GM12878 (cell line): ENCODE measurements around the gene ZDHHC14. TPM values are rescaled to one million over a fixed set of nuclear protein-coding genes. Genes with fewer than 3 reads are reported as not detected.

ENCODE experiments used
- ATAC-seq: fragments of 200-7000 bp; cut with Tn5 transposase; 3 replicates; pipeline ENCODE4 v1.9.1; 2020; ENCODE audit warnings: mild to moderate bottlenecking, moderate library complexity
- BruUV-seq: library from RNA; stranded (reverse); fragments of 400-500 nt; replicated peaks from 2 replicates; lab custom pipeline; 2021; lab: Mats Ljungman, UMichigan
- CTCF ChIA-PET: fragments of 300-600 bp; sonication (Branson Sonifier 250); formaldehyde crosslinking; extraction: SDS; loops from one replicate; lab custom pipeline; 2021; ENCODE audit warnings: inconsistent platforms; lab: Yijun Ruan, JAX
- POLR2A ChIA-PET: fragments of 350-600 bp; formaldehyde crosslinking; extraction: SDS; loops from one replicate; lab custom pipeline; 2021; ENCODE audit warnings: inconsistent platforms; lab: Charles Lee
- RAD21 ChIA-PET: fragments of 300-600 bp; sonication (Branson Sonifier 250); formaldehyde crosslinking; loops from one replicate; lab custom pipeline; 2023; ENCODE audit warnings: antibody characterized with exemption; ENCODE audit not compliant: unreplicated experiment; lab: Charles Lee
- SMC1A ChIA-PET: fragments of 300-600 bp; sonication (Branson Sonifier 250); formaldehyde crosslinking; loops from one replicate; lab custom pipeline; 2023; ENCODE audit not compliant: unreplicated experiment, uncharacterized antibody; lab: Charles Lee
- DNase-seq: peaks from one replicate; pipeline ENCODE4 v3.0.0-alpha.2; 2011; ENCODE audit warnings: low read depth, low spot score
- FAIRE-seq: peaks from 3 replicates; lab custom pipeline; 2011; peaks lifted over from hg19 to GRCh38; lab: Jason Lieb, UNC
- H2AFZ ChIP-seq: 2 replicates; pipeline ENCODE4 v1.6.0; 2011; ENCODE audit warnings: low read depth, low read length, control low read depth; ENCODE audit not compliant: control insufficient read depth
- H3K27ac ChIP-seq: 2 replicates; pipeline ENCODE4 v1.5.1; 2011; ENCODE audit warnings: control low read depth; ENCODE audit not compliant: control insufficient read depth, insufficient read depth
- H3K27me3 ChIP-seq, 2 experiments: replicated peaks in 1 of 2; 2 replicates each; pipeline versions ENCODE4 v1.6.0 to v1.6.1; 2011; ENCODE audit warnings: low read length in 1 of 2; ENCODE audit not compliant: control insufficient read depth in 2 of 2, insufficient read depth in 2 of 2
- H3K36me3 ChIP-seq, 2 experiments: 2 replicates each; pipeline ENCODE4 v1.5.1; 2011; ENCODE audit warnings: low read length in 1 of 2; ENCODE audit not compliant: control insufficient read depth in 2 of 2, insufficient read depth in 2 of 2
- H3K4me1 ChIP-seq: 2 replicates; pipeline ENCODE4 v1.6.1; 2011; ENCODE audit warnings: mild to moderate bottlenecking, low read length, moderate library complexity, mixed read lengths; ENCODE audit not compliant: control insufficient read depth, insufficient read depth
- H3K4me2 ChIP-seq: 2 replicates; pipeline ENCODE4 v1.6.0; 2011; ENCODE audit warnings: control low read depth; ENCODE audit not compliant: control insufficient read depth, insufficient read depth
- H3K4me3 ChIP-seq: fragments of 200-600 bp; sonication (generic); 2 replicates; pipeline ENCODE4 v1.5.1; 2016
- H3K79me2 ChIP-seq: 2 replicates; pipeline ENCODE4 v1.6.0; 2011; ENCODE audit warnings: low read length; ENCODE audit not compliant: control insufficient read depth, insufficient read depth
- H3K9ac ChIP-seq: 2 replicates; pipeline ENCODE4 v1.8.0; 2011; ENCODE audit warnings: low read length, control low read depth, mixed read lengths; ENCODE audit not compliant: control insufficient read depth, insufficient read depth
- H3K9me3 ChIP-seq: replicated peaks from 3 replicates; pipeline ENCODE4 v1.5.1; 2011; ENCODE audit warnings: mild to moderate bottlenecking, low read length; ENCODE audit not compliant: control insufficient read depth, insufficient read depth
- H4K20me1 ChIP-seq: 2 replicates; pipeline ENCODE4 v1.6.0; 2011; ENCODE audit not compliant: control insufficient read depth, insufficient read depth
- CUX1 ChIP-seq: IDR thresholded peaks from 2 replicates; pipeline ENCODE4 v1.6.1; 2012; ENCODE audit warnings: improper control_type of control experiment, low read depth, low read length; ENCODE audit not compliant: insufficient replicate concordance
- MTA2 ChIP-seq: fragments of 450-650 bp; IDR thresholded peaks from 2 replicates; pipeline ENCODE4 v1.6.1; 2016; ENCODE audit warnings: low read depth, mild to moderate bottlenecking, moderate library complexity
- PBX3 ChIP-seq: IDR thresholded peaks from 2 replicates; pipeline ENCODE4 v1.6.1; 2011; ENCODE audit warnings: mild to moderate bottlenecking, low read depth, low read length, moderate library complexity; ENCODE audit not compliant: insufficient replicate concordance
- PKNOX1 ChIP-seq: fragments of 450-650 bp; IDR thresholded peaks from 2 replicates; pipeline ENCODE4 v1.6.1; 2016; ENCODE audit warnings: mild to moderate bottlenecking
- RELB ChIP-seq: fragments of 450-650 bp; IDR thresholded peaks from 2 replicates; pipeline ENCODE4 v1.6.1; 2017; ENCODE audit warnings: low read depth, mild to moderate bottlenecking, moderate library complexity
- RUNX3 ChIP-seq: IDR thresholded peaks from 2 replicates; pipeline ENCODE4 v1.6.1; 2012; ENCODE audit warnings: low read length, inconsistent platforms
- SKIL ChIP-seq: fragments of 450-650 bp; IDR thresholded peaks from 2 replicates; pipeline ENCODE4 v1.6.1; 2017; ENCODE audit warnings: mild to moderate bottlenecking, low read depth, inconsistent platforms; ENCODE audit not compliant: poor library complexity, severe bottlenecking
- SUPT20H ChIP-seq: IDR thresholded peaks from 2 replicates; pipeline ENCODE4 v1.6.1; 2011; ENCODE audit warnings: low read depth, mild to moderate bottlenecking, low read length, moderate library complexity, borderline replicate concordance; ENCODE audit not compliant: control insufficient read depth
- ZNF622 ChIP-seq: fragments of 450-650 bp; IDR thresholded peaks from 2 replicates; pipeline ENCODE4 v1.6.1; 2017; ENCODE audit warnings: mild to moderate bottlenecking, inconsistent platforms
- WGBS: methylation state at CpG from one replicate; pipeline ENCODE4 v1.1.6; 2016; ENCODE audit warnings: low lambda C conversion rate; ENCODE audit not compliant: insufficient replicate concordance, insufficient coverage; ENCODE audit errors: missing lambda C conversion rate; 5-methylcytosine and 5-hydroxymethylcytosine counted together
- in situ Hi-C: fragments of 300-500 bp; cut with MboI; formaldehyde crosslinking; loops from 9 replicates; pipeline ENCODE4 v1.14.3; 2018; ENCODE audit warnings: mixed read lengths
- intact Hi-C: fragments of 100-400 bp; cut with micrococcal nuclease; formaldehyde crosslinking; loops from one replicate; pipeline ENCODE4 v1.14.2; 2022; ENCODE audit not compliant: unreplicated experiment
- polyA plus RNA-seq, 11 experiments: library from polyadenylated mRNA; depleted of rRNA in 4 of 11; unstranded in 6 of 11; stranded (reverse) in 5 of 11; fragments of >200 nt; fragmentation: Nextera tagmentation in 4 of 11; fragmentation: Illumina TruSeq in 1 of 11; extraction: Ambion mirVana in 4 of 11; extraction: Trizol in 1 of 11; gene quantifications; 1 replicate in 1 of 11; 2 replicates in 10 of 11; pipeline versions ENCODE4 v1.2.1 to v1.2.3, GENCODE V29; 2011 to 2016; ENCODE audit warnings: inconsistent platforms in 2 of 11, missing spikeins in 2 of 11, low read depth in 1 of 11
- total RNA-seq, 4 experiments: library from RNA; depleted of rRNA in 3 of 4; stranded (reverse); fragments of >200 nt in 3 of 4; fragmentation: Illumina TruSeq in 1 of 4; extraction: Trizol in 1 of 4; gene quantifications; 2 replicates each; pipeline versions ENCODE4 v1.2.1 to v1.2.3, GENCODE V29; 2013 to 2021

ZDHHC14 gene
- total and polyA plus RNA-seq, 10 of the 15 experiments (the other 5 are each of a cell fraction or from before 2014, with no cell fraction given): 0.15 to 16.0 (median 0.76) TPM; not detected in 1

GRCh38 chr6:157517601-157518359, 136.8 kb downstream of the ZDHHC14 start:
- ChIA-PET SMC1A (interaction anchor here (0.9 to 2.6 kb wide), 4 partner anchors 9 to 55 kb away, joined by 3 to 9 read pairs (median 3); no protein-coding TSS in a partner anchor), RAD21 (no interaction called here), POLR2A (no interaction called here), CTCF (interaction anchor here (1.6 kb wide), 1 partner anchor 16 kb away, joined by 8 read pairs; no protein-coding TSS in a partner anchor)
- ATAC-seq: no peak
- DNase-seq: no peak
- H3K4me3 ChIP-seq: no peak overlapping the region
- FAIRE-seq: no peak
- H3K79me2 ChIP-seq: no peaks in the 10 kb centered on the region
- H3K27me3 ChIP-seq: 0 out of 4 replicates have a peak, but pooled peaks cover 0 to 2% of the 10 kb centered on the region in 2 experiments
- no TSS peak for BruUV-seq
- no peak overlapping the region for H3K9ac ChIP-seq
- no peak overlapping the region for H3K27ac ChIP-seq
- WGBS: 69% methylated on average over 15 of the region's 15 CpGs
- H4K20me1 ChIP-seq: no peaks in the 10 kb centered on the region
- H3K4me2 ChIP-seq: no peak overlapping the region
- no peak overlapping the region for H2AFZ ChIP-seq
- no peaks in the 10 kb centered on the region; a peak in 1 of 4 replicates for H3K36me3 ChIP-seq
- H3K4me1 ChIP-seq: no peaks in the 10 kb centered on the region
- in situ Hi-C loops (no loop called here), intact Hi-C loops (no loop called here)
- no peaks in the 10 kb centered on the region; the same call in 2 of the 3 replicates for H3K9me3 ChIP-seq
- no peak for TF ChIP-seq PBX3
- no peak for TF ChIP-seq PKNOX1
- no peak for TF ChIP-seq SUPT20H
- no peak for TF ChIP-seq RELB
- no peak for TF ChIP-seq SKIL
- TF ChIP-seq MTA2: no peak
- TF ChIP-seq ZNF622: no peak
- TF ChIP-seq RUNX3: no peak
- TF ChIP-seq CUX1: no peak
